HCT116 (cell line): ENCODE measurements around the gene IZUMO1R. TPM values are rescaled to one million over a fixed set of nuclear protein-coding genes. Genes with fewer than 3 reads are reported as not detected.

Source experiments
- ATAC-seq: fragments of 200-7000 bp; cut with Tn5 transposase; 2 replicates; pipeline ENCODE4 v1.9.1; 2020; ENCODE audit warnings: mild to moderate bottlenecking, moderate library complexity
- BruUV-seq: library from RNA; stranded (reverse); fragments of 400-500 nt; replicated peaks from 2 replicates; lab custom pipeline; 2021; lab: Mats Ljungman, UMichigan
- CTCF ChIA-PET: fragments of 300-600 bp; sonication (Branson Sonifier 250); formaldehyde crosslinking; loops from one replicate; lab custom pipeline; 2021; ENCODE audit warnings: antibody characterized with exemption; lab: Charles Lee
- POLR2A ChIA-PET: fragments of 300-600, 350-600 bp; sonication (Branson Sonifier 250); formaldehyde crosslinking; loops from one replicate; lab custom pipeline; 2021; ENCODE audit warnings: antibody characterized with exemption; lab: Charles Lee
- RAD21 ChIA-PET, 2 experiments: fragments of 300-600 bp; sonication (Branson Sonifier 250); formaldehyde crosslinking; loops; one replicate each; lab custom pipeline; 2023; ENCODE audit warnings: low total read pairs in 2 of 2; ENCODE audit not compliant: uncharacterized antibody in 2 of 2, unreplicated experiment in 2 of 2, low non-redundant PET in 1 of 2; lab: Charles Lee
- DNase-seq: peaks from one replicate; pipeline ENCODE4 v3.0.0-alpha.2; 2010; ENCODE audit warnings: low read depth, low spot score
- H2AFZ ChIP-seq: fragments of 200-600 bp; shearing (Covaris generic), sonication (generic); 2 replicates; pipeline ENCODE4 v1.6.1; 2017; ENCODE audit warnings: low read depth, mixed run types, mixed read lengths, antibody characterized with exemption, low read length; ENCODE audit not compliant: poor library complexity, severe bottlenecking
- H3K27ac ChIP-seq: 2 replicates; pipeline ENCODE4 v1.5.1; 2012; ENCODE audit warnings: low read depth, low read length
- H3K27me3 ChIP-seq: fragments of 200-600 bp; sonication (generic); 2 replicates; pipeline ENCODE4 v1.6.1; 2016; ENCODE audit warnings: mixed run types, low read length, mixed read lengths; ENCODE audit not compliant: insufficient read depth
- H3K36me3 ChIP-seq, 2 experiments: fragments of 200-500 bp in 1 of 2; fragments of 200-600 bp in 1 of 2; sonication (Bioruptor generic) in 1 of 2; sonication (generic) in 1 of 2; 2 replicates each; pipeline versions ENCODE4 v1.5.1 to v1.6.1; 2014 to 2016; ENCODE audit warnings: low read length in 2 of 2, inconsistent platforms in 1 of 2, mixed read lengths in 1 of 2, mixed run types in 1 of 2; ENCODE audit not compliant: insufficient read depth in 2 of 2, control insufficient read depth in 1 of 2
- H3K4me1 ChIP-seq, 2 experiments: fragments of 200-600 bp in 1 of 2; sonication (generic) in 1 of 2; 2 replicates each; pipeline versions ENCODE4 v1.5.1 to v1.6.1; 2012 to 2017; ENCODE audit warnings: low read length in 2 of 2, inconsistent platforms in 1 of 2, mild to moderate bottlenecking in 1 of 2, mixed read lengths in 1 of 2, mixed run types in 1 of 2, moderate library complexity in 1 of 2; ENCODE audit not compliant: insufficient read depth in 2 of 2, control insufficient read depth in 1 of 2
- H3K4me2 ChIP-seq: fragments of 200-600 bp; sonication (generic); 2 replicates; pipeline ENCODE4 v1.6.1; 2017; ENCODE audit warnings: mixed run types, low read length, mixed read lengths
- H3K4me3 ChIP-seq, 2 experiments: fragments of 200-600 bp in 1 of 2; sonication (generic) in 1 of 2; replicated peaks in 1 of 2; 2 replicates each; pipeline ENCODE4 v1.5.1; 2011 to 2016; ENCODE audit warnings: low read length in 2 of 2, control low read depth in 1 of 2, low read depth in 1 of 2, mild to moderate bottlenecking in 1 of 2, mixed read lengths in 1 of 2, mixed run types in 1 of 2
- H3K79me2 ChIP-seq: fragments of 200-600 bp; sonication (generic); 2 replicates; pipeline ENCODE4 v1.6.1; 2017; ENCODE audit warnings: mild to moderate bottlenecking, mixed run types, low read length, moderate library complexity, mixed read lengths; ENCODE audit not compliant: insufficient read depth
- H3K9ac ChIP-seq: fragments of 200-600 bp; sonication (generic); 2 replicates; pipeline ENCODE4 v1.6.1; 2016; ENCODE audit warnings: low read length, mixed read lengths
- H3K9me2 ChIP-seq: fragments of 200-600 bp; sonication (generic), shearing (Covaris generic); 2 replicates; pipeline ENCODE4 v1.6.1; 2017; ENCODE audit warnings: mixed run types, mild to moderate bottlenecking, moderate library complexity; ENCODE audit not compliant: insufficient read depth
- H3K9me3 ChIP-seq, 2 experiments: fragments of 200-500 bp in 1 of 2; fragments of 200-600 bp in 1 of 2; sonication (Bioruptor generic) in 1 of 2; sonication (generic) in 1 of 2; 2 replicates each; pipeline ENCODE4 v1.6.1; 2014 to 2017; ENCODE audit warnings: low read length in 2 of 2, mixed read lengths in 2 of 2, inconsistent platforms in 1 of 2, low read depth in 1 of 2, mild to moderate bottlenecking in 1 of 2, mixed run types in 1 of 2, moderate library complexity in 1 of 2; ENCODE audit not compliant: control insufficient read depth in 1 of 2, insufficient read depth in 1 of 2
- H4K20me1 ChIP-seq: fragments of 200-600 bp; sonication (generic), shearing (Covaris generic); 2 replicates; pipeline ENCODE4 v1.6.1; 2017; ENCODE audit warnings: mixed run types, mild to moderate bottlenecking, moderate library complexity; ENCODE audit not compliant: insufficient read depth
- CBX3 ChIP-seq: IDR thresholded peaks from 2 replicates; pipeline ENCODE4 v1.6.1; 2012; ENCODE audit warnings: low read depth
- EGR1 ChIP-seq: IDR thresholded peaks from 2 replicates; pipeline ENCODE4 v1.6.1; 2012; ENCODE audit warnings: low read depth
- EZH2phosphoT487 ChIP-seq: fragments of 200-600 bp; IDR thresholded peaks from 2 replicates; pipeline ENCODE4 v1.6.1; 2018; ENCODE audit warnings: antibody characterized with exemption, borderline replicate concordance
- FOSL1 ChIP-seq: IDR thresholded peaks from 2 replicates; pipeline ENCODE4 v1.6.1; 2012; ENCODE audit warnings: low read depth
- JUND ChIP-seq: IDR thresholded peaks from 2 replicates; pipeline ENCODE4 v1.6.1; 2012
- TCF7L2 ChIP-seq: IDR thresholded peaks from 2 replicates; pipeline ENCODE4 v1.7.0; 2011; ENCODE audit warnings: borderline replicate concordance, inconsistent platforms; ENCODE audit not compliant: insufficient read depth, insufficient read length; ENCODE audit errors: extremely low read depth
- ZBTB33 ChIP-seq: IDR thresholded peaks from 2 replicates; pipeline ENCODE4 v1.6.1; 2011; ENCODE audit warnings: mild to moderate bottlenecking, low read length, moderate library complexity; ENCODE audit not compliant: insufficient replicate concordance; ENCODE audit errors: extremely low read depth
- ZFX ChIP-seq: fragments of 450-650 bp; IDR thresholded peaks from 2 replicates; pipeline ENCODE4 v1.6.1; 2017
- ZNF274 ChIP-seq: fragments of 200-500 bp; sonication (Bioruptor generic); IDR thresholded peaks from 2 replicates; pipeline ENCODE4 v1.6.1; 2014; ENCODE audit warnings: mild to moderate bottlenecking, low read depth, low read length, inconsistent platforms
- intact Hi-C: fragments of 100-400 bp; cut with micrococcal nuclease; formaldehyde crosslinking; loops from 2 replicates; pipeline ENCODE4 v1.10.0; 2022
- total RNA-seq: library from RNA; stranded (reverse); gene quantifications from one replicate; pipeline ENCODE4 v1.2.1, GENCODE V29; 2021; ENCODE audit not compliant: unreplicated experiment
- TF ChIP-seq, protein P1 (sequence below): IDR thresholded peaks from 2 replicates; pipeline ENCODE4 v1.6.1; 2012

Gene IZUMO1R
- total RNA-seq, 1 experiment from 2014 or later = not detected

GRCh38 chr11:94302776-94303175 is 1.6 kb upstream of the IZUMO1R start:
- BruUV-seq = no TSS peak
- H3K4me2 ChIP-seq = no peak overlapping the region
- H3K79me2 ChIP-seq = no peaks in the 10 kb centered on the region
- H3K36me3 ChIP-seq = no peaks in the 10 kb centered on the region
- H3K9me2 ChIP-seq = no peaks in the 10 kb centered on the region
- intact Hi-C loops = no loop called here
- RAD21 ChIA-PET = no interaction called here
- H3K27ac ChIP-seq = no peak overlapping the region
- DNase-seq (no peak), ATAC-seq (no peak)
- no peaks in the 10 kb centered on the region for H4K20me1 ChIP-seq
- no peak overlapping the region for H2AFZ ChIP-seq
- H3K9me3 ChIP-seq = no peaks in the 10 kb centered on the region
- peaks cover 0 to 6% of the 10 kb centered on the region in 2 experiments; a peak in 1 of 4 replicates for H3K4me1 ChIP-seq
- no peak overlapping the region for H3K9ac ChIP-seq
- CTCF ChIA-PET = interaction anchor here (0.7 kb wide), 1 partner anchor 407 kb away, joined by 3 read pairs; no protein-coding TSS in a partner anchor
- TF ChIP-seq FOSL1 (no peak), CBX3 (no peak), JUND (no peak), EGR1 (no peak)
- peaks cover 33% of the 10 kb centered on the region for H3K27me3 ChIP-seq
- H3K4me3 ChIP-seq = no peak overlapping the region
- POLR2A ChIA-PET = no interaction called here

- H3K79me2 ChIP-seq = no peaks in the 10 kb centered on the region
- intact Hi-C loops = no loop called here
Measured at GRCh38 chr11:94305146-94305545, 766 bp downstream of the IZUMO1R start.

More at GRCh38 chr11:94305146-94305545, 766 bp downstream of the IZUMO1R start:
- DNase-seq (no peak), ATAC-seq (peak; percentile 71)
- no peaks in the 10 kb centered on the region for H3K9me3 ChIP-seq
- no peak overlapping the region for H3K9ac ChIP-seq
- no peak overlapping the region for H3K4me3 ChIP-seq
- no peak overlapping the region for H3K27ac ChIP-seq
- H3K27me3 ChIP-seq = peaks cover 26% of the 10 kb centered on the region
- H2AFZ ChIP-seq = no peak overlapping the region
- POLR2A ChIA-PET = no interaction called here
- CTCF ChIA-PET = no interaction called here
- H3K4me2 ChIP-seq = no peak overlapping the region
- H3K9me2 ChIP-seq = no peaks in the 10 kb centered on the region
- RAD21 ChIA-PET = no interaction called here
- peaks cover 0 to 6% of the 10 kb centered on the region in 2 experiments; a peak in 1 of 4 replicates for H3K4me1 ChIP-seq
- TF ChIP-seq ZNF274 (no peak), CBX3 (no peak), ZFX (no peak), EZH2phosphoT487 (no peak), TCF7L2 (no peak), ZBTB33 (no peak), FOSL1 (no peak)
- TF ChIP-seq, protein P1, sequence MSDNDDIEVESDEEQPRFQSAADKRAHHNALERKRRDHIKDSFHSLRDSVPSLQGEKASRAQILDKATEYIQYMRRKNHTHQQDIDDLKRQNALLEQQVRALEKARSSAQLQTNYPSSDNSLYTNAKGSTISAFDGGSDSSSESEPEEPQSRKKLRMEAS = no peak
- H4K20me1 ChIP-seq = no peaks in the 10 kb centered on the region
- BruUV-seq = no TSS peak
- no peaks in the 10 kb centered on the region for H3K36me3 ChIP-seq
